ENCODE results near the gene SMIM33. TPM values are rescaled to one million over a fixed set of nuclear protein-coding genes. Genes with fewer than 3 reads are reported as not detected.
"Not testable (repeated sequence)": the region's sequence is repeated elsewhere in the genome, so short reads cannot be mapped to it uniquely, and the experiment has no call there.

The SMIM33 gene
- total RNA-seq, 2 experiments from 2014 or later = 1.5 TPM

- intact Hi-C loops (cut with micrococcal nuclease) = loop anchor here (1.0 to 5.0 kb wide), 5 partner anchors 31 to 124 kb away; partner anchors contain the start of genes DNAJC18, SMIM33 and STING1
- H3K27ac Mint-ChIP-seq = peak overlapping the region; percentile 79
- CTCF ChIA-PET = interaction anchor here (0.6 to 13.8 kb wide), 23 partner anchors 10 to 123 kb away, joined by 3 to 443 read pairs (median 8); partner anchors contain the start of genes DNAJC18, MZB1, STING1 and UBE2D2
- H3K4me1 Mint-ChIP-seq (ENCODE audit: low read depth) = peaks cover 55% of the 10 kb centered on the region
- DNase-seq = no peak
- H3K27me3 Mint-ChIP-seq = no peaks in the 10 kb centered on the region
- H3K36me3 Mint-ChIP-seq = no peaks in the 10 kb centered on the region
- no peak overlapping the region for H3K4me3 Mint-ChIP-seq
- POLR2A ChIA-PET = interaction anchor here (0.8 to 2.5 kb wide), 12 partner anchors 17 to 97 kb away, joined by 3 to 16 read pairs (median 5); partner anchors contain the start of genes DNAJC18 and STING1
- peaks cover 5% of the 10 kb centered on the region for H3K9me3 Mint-ChIP-seq
Observed at GRCh38 chr5:139512786-139513390, 42.1 kb downstream of the SMIM33 start.

- not testable (repeated sequence) for H3K4me3 Mint-ChIP-seq, H3K36me3 Mint-ChIP-seq, H3K9me3 Mint-ChIP-seq, H3K27me3 Mint-ChIP-seq
- ChIA-PET POLR2A (interaction anchor here (0.8 to 2.5 kb wide), 11 partner anchors 17 to 98 kb away, joined by 3 to 16 read pairs (median 5); partner anchors contain the start of genes DNAJC18 and STING1), CTCF (interaction anchor here (0.6 to 13.8 kb wide), 29 partner anchors 9 to 124 kb away, joined by 3 to 443 read pairs (median 6); partner anchors contain the start of genes DNAJC18, MZB1, SPATA24 and STING1)
- intact Hi-C loops (cut with micrococcal nuclease) = loop anchor here (1.0 to 5.0 kb wide), 5 partner anchors 31 to 124 kb away; partner anchors contain the start of genes DNAJC18, SMIM33 and STING1
- DNase-seq = peak; percentile 87
- Mint-ChIP-seq H3K4me1 (ENCODE audit: low read depth) (peaks cover 56% of the 10 kb centered on the region), H3K27ac (peak overlapping the region; percentile 53)
Observed at GRCh38 chr5:139513434-139513833, 42.6 kb downstream of the SMIM33 start.

GRCh38 chr5:139513852-139514485, 43.2 kb downstream of the SMIM33 start:
- intact Hi-C loops (cut with micrococcal nuclease) = loop anchor here (1.0 to 5.0 kb wide), 5 partner anchors 32 to 123 kb away; partner anchors contain the start of genes DNAJC18, SMIM33 and STING1
- H3K4me1 Mint-ChIP-seq (ENCODE audit: low read depth) = peaks cover 60% of the 10 kb centered on the region
- H3K4me3 Mint-ChIP-seq = no peak overlapping the region
- DNase-seq = no peak
- H3K27me3 Mint-ChIP-seq = no peaks in the 10 kb centered on the region
- no peaks in the 10 kb centered on the region for H3K36me3 Mint-ChIP-seq
- ChIA-PET POLR2A (interaction anchor here (0.5 to 2.5 kb wide), 11 partner anchors 22 to 98 kb away, joined by 3 to 16 read pairs (median 4); partner anchors contain the start of genes DNAJC18 and STING1), CTCF (interaction anchor here (0.6 to 13.8 kb wide), 30 partner anchors 9 to 124 kb away, joined by 3 to 443 read pairs (median 4); partner anchors contain the start of genes DNAJC18, MZB1, SPATA24 and STING1)
- H3K9me3 Mint-ChIP-seq = peaks cover 5% of the 10 kb centered on the region
- peak overlapping the region; percentile 61 for H3K27ac Mint-ChIP-seq

- Mint-ChIP-seq H3K4me1 (ENCODE audit: low read depth) (peaks cover 61% of the 10 kb centered on the region), H3K4me3 (no peak overlapping the region), H3K9me3 (peaks cover 5% of the 10 kb centered on the region), H3K36me3 (no peaks in the 10 kb centered on the region), H3K27me3 (no peaks in the 10 kb centered on the region), H3K27ac (peak overlapping the region; percentile 61)
- DNase-seq = peak; percentile 73
- CTCF ChIA-PET = interaction anchor here (0.6 to 13.8 kb wide), 23 partner anchors 10 to 125 kb away, joined by 3 to 443 read pairs (median 4); partner anchors contain the start of genes DNAJC18, MZB1, SPATA24 and STING1
- intact Hi-C loops (cut with micrococcal nuclease) = loop anchor here (5.0 kb wide), 3 partner anchors 42 to 123 kb away; partner anchors contain the start of genes DNAJC18 and SMIM33
- POLR2A ChIA-PET = interaction anchor here (0.5 to 2.5 kb wide), 9 partner anchors 23 to 107 kb away, joined by 3 to 16 read pairs (median 5); partner anchors contain the start of gene STING1
Observed at GRCh38 chr5:139514486-139514856, 43.7 kb downstream of the SMIM33 start.

- H3K9me3 Mint-ChIP-seq = no peaks in the 10 kb centered on the region
- intact Hi-C loops (cut with micrococcal nuclease) = loop anchor here (2.0 to 5.0 kb wide), 2 partner anchors 43 to 229 kb away; partner anchors contain the start of gene UBE2D2
Observed at GRCh38 chr5:139517683-139518564, 47.1 kb downstream of the SMIM33 start.

More at GRCh38 chr5:139517683-139518564, 47.1 kb downstream of the SMIM33 start:
- Mint-ChIP-seq H3K4me1 (ENCODE audit: low read depth) (peaks cover 32% of the 10 kb centered on the region), H3K27me3 (no peaks in the 10 kb centered on the region), H3K27ac (peak overlapping the region; percentile 81), H3K4me3 (peak overlapping the region; percentile 82), H3K36me3 (no peaks in the 10 kb centered on the region)
- ChIA-PET POLR2A (interaction anchor here (0.7 to 1.6 kb wide), 3 partner anchors 43 to 104 kb away, joined by 3 to 6 read pairs (median 4); partner anchors contain the start of gene UBE2D2), CTCF (interaction anchor here (0.8 to 13.8 kb wide), 14 partner anchors 9 to 247 kb away, joined by 3 to 443 read pairs (median 4); partner anchors contain the start of gene UBE2D2)
- peak; percentile 93 for DNase-seq

Other genes starting within 250 kb of the SMIM33 start
- gene MATR3, start 177.3 kb upstream of the SMIM33 start, total RNA-seq = 100 to 1,000 TPM; 163 to 179 TPM
- 100 to 1,000 TPM; 104 to 110 TPM for gene PAIP2, start 129.2 kb upstream of the SMIM33 start, total RNA-seq
- 1 to 10 TPM; 1.0 to 1.4 TPM for gene SLC23A1, start 87.7 kb upstream of the SMIM33 start, total RNA-seq
- gene MZB1, start 81.1 kb upstream of the SMIM33 start, total RNA-seq = 10 to 100 TPM; 24.0 to 26.3 TPM
- gene PROB1, start 75.9 kb upstream of the SMIM33 start, total RNA-seq = 1 to 10 TPM; 3.8 to 3.9 TPM
- 1 to 10 TPM; 3.7 to 5.2 TPM for gene SPATA24, start 66.9 kb upstream of the SMIM33 start, total RNA-seq
- 10 to 100 TPM; 54.1 to 56.0 TPM for gene DNAJC18, start 31.5 kb upstream of the SMIM33 start, total RNA-seq
- gene ECSCR, start 8.3 kb upstream of the SMIM33 start, total RNA-seq = 1 to 10 TPM; 3.7 to 4.2 TPM
- gene STING1, start 11.8 kb downstream of the SMIM33 start, total RNA-seq = 100 to 1,000 TPM; 339 to 344 TPM
- 100 to 1,000 TPM; 271 to 285 TPM for gene UBE2D2, start 90.3 kb downstream of the SMIM33 start, total RNA-seq
- gene CXXC5, start 177.3 kb downstream of the SMIM33 start, total RNA-seq = 1 to 10 TPM in 1 of 2 experiments, under 1 TPM in 1; 0.82 to 1.0 TPM

Data from activated CD4-positive, alpha-beta memory T cell treated with anti-CD3 and anti-CD28 coated beads for 36 hours (primary cell).